IMR-90 (cell line): ENCODE data around the gene FBLN1. TPM values are rescaled to one million over a fixed set of nuclear protein-coding genes. Genes with fewer than 3 reads are reported as not detected.

Experiments
- ATAC-seq: fragments of 200-7000 bp; cut with Tn5 transposase; 2 replicates; pipeline ENCODE4 v1.9.1; 2020; ENCODE audit warnings: low read depth, mild to moderate bottlenecking, moderate library complexity
- BruUV-seq: library from RNA; stranded (reverse); fragments of 400-500 nt; replicated peaks from 2 replicates; lab custom pipeline; 2021; lab: Mats Ljungman, UMichigan
- CTCF ChIA-PET: fragments of 300-600 bp; formaldehyde crosslinking; extraction: SDS; loops from one replicate; lab custom pipeline; 2021; ENCODE audit warnings: antibody characterized with exemption; lab: Yijun Ruan, JAX
- POLR2A ChIA-PET: fragments of 300-600 bp; sonication (Branson Sonifier 250); formaldehyde crosslinking; loops from one replicate; lab custom pipeline; 2022; ENCODE audit warnings: antibody characterized with exemption; ENCODE audit not compliant: unreplicated experiment; lab: Charles Lee
- DNase-seq: peaks from one replicate; pipeline ENCODE4 v3.0.0; 2013
- H2AFZ ChIP-seq: replicated peaks from 2 replicates; pipeline ENCODE3; 2013; ENCODE audit warnings: low read length, mild to moderate bottlenecking; ENCODE audit not compliant: poor library complexity
- H2AK5ac ChIP-seq: 2 replicates; pipeline ENCODE4 v1.6.1; 2013; ENCODE audit warnings: low read depth, low read length, inconsistent platforms
- H2AK9ac ChIP-seq: replicated peaks from 2 replicates; pipeline ENCODE3; 2013; ENCODE audit warnings: mild to moderate bottlenecking, low read depth, low read length, moderate library complexity; ENCODE audit not compliant: poor library complexity
- H2BK120ac ChIP-seq: 2 replicates; pipeline ENCODE4 v1.6.1; 2013; ENCODE audit warnings: low read depth, low read length, inconsistent platforms
- H2BK15ac ChIP-seq: 3 replicates; pipeline ENCODE4 v1.6.1; 2013; ENCODE audit warnings: low read depth, low read length, inconsistent platforms
- H2BK20ac ChIP-seq: 2 replicates; pipeline ENCODE4 v1.6.1; 2013; ENCODE audit warnings: low read depth, mild to moderate bottlenecking, inconsistent platforms, low read length, moderate library complexity
- H2BK5ac ChIP-seq: 2 replicates; pipeline ENCODE4 v1.6.1; 2013; ENCODE audit warnings: mild to moderate bottlenecking, low read depth, low read length, inconsistent platforms; ENCODE audit not compliant: poor library complexity, severe bottlenecking
- H3K14ac ChIP-seq: replicated peaks from 2 replicates; pipeline ENCODE4 v1.6.1; 2013; ENCODE audit warnings: low read depth, low read length, inconsistent platforms
- H3K18ac ChIP-seq: 2 replicates; pipeline ENCODE4 v1.6.1; 2013; ENCODE audit warnings: low read depth, low read length, control low read depth
- H3K23ac ChIP-seq: 2 replicates; pipeline ENCODE4 v1.6.1; 2013; ENCODE audit warnings: low read depth, low read length, inconsistent platforms
- H3K27ac ChIP-seq: 2 replicates; pipeline ENCODE4 v1.5.1; 2013; ENCODE audit warnings: mild to moderate bottlenecking, control low read depth, low read length; ENCODE audit not compliant: insufficient read depth
- H3K27me3 ChIP-seq: 2 replicates; pipeline ENCODE4 v1.6.1; 2013; ENCODE audit warnings: low read length; ENCODE audit not compliant: control insufficient read depth, insufficient read depth
- H3K36me3 ChIP-seq: 2 replicates; pipeline ENCODE4 v1.6.1; 2013; ENCODE audit warnings: low read length, mixed read lengths; ENCODE audit not compliant: control insufficient read depth, insufficient read depth
- H3K4ac ChIP-seq: 2 replicates; pipeline ENCODE4 v1.6.1; 2013; ENCODE audit warnings: low read depth, low read length, inconsistent platforms
- H3K4me1 ChIP-seq: 2 replicates; pipeline ENCODE4 v1.6.1; 2013; ENCODE audit warnings: low read length, mixed read lengths; ENCODE audit not compliant: control insufficient read depth, insufficient read depth
- H3K4me2 ChIP-seq: 2 replicates; pipeline ENCODE4 v1.6.1; 2013; ENCODE audit warnings: low read depth, mild to moderate bottlenecking, control low read depth, low read length, moderate library complexity
- H3K4me3 ChIP-seq: 2 replicates; pipeline ENCODE4 v1.5.1; 2013; ENCODE audit warnings: low read depth, mild to moderate bottlenecking, control low read depth, low read length, moderate library complexity; ENCODE audit not compliant: insufficient read depth
- H3K56ac ChIP-seq: 2 replicates; pipeline ENCODE4 v1.6.1; 2013; ENCODE audit warnings: low read length, inconsistent platforms; ENCODE audit not compliant: insufficient read depth; ENCODE audit errors: extremely low read depth
- H3K79me1 ChIP-seq, 2 experiments: 2 replicates each; pipeline ENCODE4 v1.6.1; 2013; ENCODE audit warnings: low read length in 2 of 2, inconsistent platforms in 1 of 2, low read depth in 1 of 2
- H3K9ac ChIP-seq: 2 replicates; pipeline ENCODE4 v1.6.1; 2013; ENCODE audit warnings: low read depth, low read length, control low read depth
- H3K9me1 ChIP-seq: 2 replicates; pipeline ENCODE4 v1.6.1; 2013; ENCODE audit warnings: low read length, inconsistent platforms; ENCODE audit not compliant: insufficient read depth
- H3K9me3 ChIP-seq: 2 replicates; pipeline ENCODE4 v1.6.1; 2013; ENCODE audit warnings: low read length; ENCODE audit not compliant: control insufficient read depth, insufficient read depth
- H4K20me1 ChIP-seq: 2 replicates; pipeline ENCODE4 v1.6.1; 2013; ENCODE audit warnings: low read length, inconsistent platforms; ENCODE audit not compliant: insufficient read depth
- H4K5ac ChIP-seq: 2 replicates; pipeline ENCODE4 v1.6.1; 2013; ENCODE audit warnings: mild to moderate bottlenecking, low read depth, low read length, control low read depth
- H4K8ac ChIP-seq, 2 experiments: 2 replicates each; pipeline ENCODE4 v1.6.1; 2013; ENCODE audit warnings: low read depth in 2 of 2, low read length in 2 of 2, control low read depth in 1 of 2, inconsistent platforms in 1 of 2
- H4K91ac ChIP-seq: 2 replicates; pipeline ENCODE4 v1.6.1; 2013; ENCODE audit warnings: low read depth, low read length, inconsistent platforms; ENCODE audit not compliant: insufficient read depth
- MAFK ChIP-seq: IDR thresholded peaks from 2 replicates; pipeline ENCODE4 v1.6.1; 2012; ENCODE audit warnings: low read depth, low read length, improper control_type of control experiment
- USF2 ChIP-seq: fragments of 150-350 bp; IDR thresholded peaks from 2 replicates; pipeline ENCODE4 v1.6.1; 2017; ENCODE audit warnings: mild to moderate bottlenecking, antibody characterized with exemption, low read length, low read depth
- WGBS, 2 experiments: methylation state at CpG; one replicate each; pipeline versions ENCODE4 v1.1.5 to v1.1.7; 2013; ENCODE audit warnings: missing lambda C conversion rate in 2 of 2; ENCODE audit not compliant: insufficient read length in 1 of 2; ENCODE audit errors: extremely low coverage in 2 of 2; 5-methylcytosine and 5-hydroxymethylcytosine counted together
- dilution Hi-C: fragments of 300-500 bp; cut with HindIII; formaldehyde crosslinking; loops from one replicate; pipeline ENCODE4 v1.14.3; 2018; ENCODE audit warnings: low sequenced_read_pairs; ENCODE audit not compliant: unreplicated experiment
- in situ Hi-C: fragments of 300-500 bp; cut with MboI; formaldehyde crosslinking; loops from 3 replicates; pipeline ENCODE4 v1.14.3; 2019; ENCODE audit warnings: low sequenced_read_pairs, inconsistent platforms, mixed read lengths
- intact Hi-C: fragments of 100-400 bp; cut with micrococcal nuclease; formaldehyde crosslinking; loops from 2 replicates; pipeline ENCODE4 v1.10.0; 2022
- polyA plus RNA-seq, 3 experiments: library from polyadenylated mRNA; depleted of rRNA; stranded (reverse); fragments of >200 nt; gene quantifications; 2 replicates each; pipeline ENCODE4 v1.2.3, GENCODE V29; 2012; ENCODE audit warnings: low replicate concordance in 1 of 3
- total RNA-seq: library from RNA; depleted of rRNA; stranded (reverse); fragments of >200 nt; gene quantifications from 2 replicates; pipeline ENCODE4 v1.2.3, GENCODE V29; 2012

FBLN1 gene
- total and polyA plus RNA-seq, 2 of the 4 experiments (the other 2 are of a cell fraction) = 11.3 to 87.9 TPM

GRCh38 chr22:45483918-45484499 is 18.7 kb upstream of the FBLN1 start:
- in situ Hi-C loops = no loop called here

More at GRCh38 chr22:45483918-45484499, 18.7 kb upstream of the FBLN1 start:
- dilution Hi-C loops (no loop called here), intact Hi-C loops (no loop called here)
- TF ChIP-seq USF2 (no peak), MAFK (no peak)
- Histone ChIP-seq H2BK120ac (peak overlapping the region; percentile 56), H4K20me1 (no peaks in the 10 kb centered on the region), H2AK9ac (no peak overlapping the region), H3K27me3 (no peaks in the 10 kb centered on the region), H4K91ac (no peak overlapping the region), H3K36me3 (no peaks in the 10 kb centered on the region), H2BK20ac (no peak overlapping the region), H3K4me3 (no peak overlapping the region), H3K9me3 (peaks cover 6% of the 10 kb centered on the region), H2BK15ac (0 out of 3 replicates have a peak overlapping the region, but pooled peaks have one; percentile 7), H3K18ac (no peak overlapping the region; the same call in 1 of the 2 replicates), H2AFZ (peak overlapping the region; percentile 32), H4K5ac (no peak overlapping the region), H2AK5ac (peak overlapping the region; percentile 30; the same call in 1 of the 2 replicates), H3K4me1 (peaks cover 2% of the 10 kb centered on the region; the same call in 1 of the 2 replicates), H3K14ac (no peak overlapping the region), H2BK5ac (no peak overlapping the region), H3K4ac (peak overlapping the region; percentile 38; the same call in 1 of the 2 replicates), H3K23ac (no peak overlapping the region), H3K27ac (no peak overlapping the region), H4K8ac (no peak overlapping the region), H3K56ac (no peak overlapping the region), H3K9me1 (no peaks in the 10 kb centered on the region; the same call in 1 of the 2 replicates), H3K4me2 (no peak overlapping the region), H3K9ac (no peak overlapping the region), H3K79me1 (no peaks in the 10 kb centered on the region)
- no peak for DNase-seq
- BruUV-seq = no TSS peak
- ChIA-PET CTCF (no interaction called here), POLR2A (no interaction called here)
- WGBS, 2 experiments = 80% methylated on average over 1 of the region's 5 CpGs; no CpG with 5 or more reads in 1 of the 2 experiments
- no peak for ATAC-seq
